GM21360 (cell line): ENCODE results near the gene TANK.

Experiments used
- ATAC-seq: cut with Tn5 transposase; IDR thresholded peaks from one replicate; pipeline ENCODE4 v1.9.1; 2021; ENCODE audit warnings: mild to moderate bottlenecking, moderate library complexity; ENCODE audit not compliant: unreplicated experiment

Gene TANK

DNA sequence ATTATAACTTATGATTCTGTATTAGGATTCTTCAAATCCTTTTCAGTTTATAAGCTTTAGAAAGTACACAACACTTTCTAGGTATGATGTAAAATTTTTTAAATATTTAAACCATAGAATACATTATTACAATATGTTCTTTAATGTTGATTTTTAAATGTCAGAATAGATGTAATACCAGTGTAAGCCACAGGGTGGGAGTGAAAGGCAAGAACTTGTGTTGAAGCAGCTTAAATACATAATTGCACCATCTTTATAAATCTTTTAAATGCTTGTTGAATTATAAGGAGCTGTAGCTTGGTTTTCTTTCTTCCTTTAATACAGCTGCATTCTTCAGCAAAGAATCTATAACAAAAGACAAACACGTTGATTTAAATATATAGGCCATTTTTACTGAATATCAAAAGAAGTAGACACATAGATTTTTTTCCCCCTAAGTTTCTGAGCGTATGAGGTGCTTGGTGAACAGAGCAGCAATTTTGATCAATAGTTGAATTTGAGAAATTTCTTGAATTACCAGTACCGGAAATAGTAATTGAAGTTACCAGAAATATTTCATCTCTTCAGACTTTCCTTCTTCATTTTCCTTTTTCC, 63.0 kb downstream of the TANK start:
- ATAC-seq: peak; percentile 59

DNA sequence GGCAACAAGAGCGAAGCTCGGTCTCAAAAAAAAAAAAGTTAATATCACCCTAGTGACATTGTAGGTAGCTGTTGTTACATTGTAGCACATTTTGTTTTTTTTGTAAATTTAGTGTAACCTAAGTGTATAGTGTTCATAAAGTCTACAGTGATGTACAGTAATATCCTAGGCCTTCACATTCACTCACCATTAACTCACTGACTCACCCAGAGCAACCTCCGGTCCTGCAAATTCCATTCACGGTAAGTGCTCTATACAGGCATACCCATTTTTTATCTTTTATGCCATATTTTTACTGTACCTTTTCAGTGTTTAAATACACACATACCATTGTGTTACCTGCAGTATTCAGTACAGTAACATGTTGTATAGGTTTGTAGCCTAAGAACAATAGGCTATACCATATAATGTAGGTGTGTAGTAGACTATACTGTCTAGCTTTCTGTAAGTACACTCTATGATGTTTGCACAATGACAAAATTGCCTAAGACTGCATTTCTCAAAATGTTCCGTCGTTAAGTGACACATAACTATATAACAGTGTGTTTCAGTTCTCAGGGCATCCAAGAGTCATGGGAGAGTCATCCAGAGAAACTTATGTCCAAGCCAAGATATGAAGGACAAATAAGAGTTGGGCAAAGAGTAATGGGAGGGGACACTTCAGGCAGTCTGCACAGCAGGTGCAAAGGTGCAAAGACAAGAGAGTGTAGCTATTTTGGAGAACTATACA, 68.4 kb downstream of the TANK start:
- ATAC-seq: no peak

- no peak for ATAC-seq
Observed at GRCh38 chr2:161230959-161231358, 70.7 kb downstream of the TANK start.

DNA sequence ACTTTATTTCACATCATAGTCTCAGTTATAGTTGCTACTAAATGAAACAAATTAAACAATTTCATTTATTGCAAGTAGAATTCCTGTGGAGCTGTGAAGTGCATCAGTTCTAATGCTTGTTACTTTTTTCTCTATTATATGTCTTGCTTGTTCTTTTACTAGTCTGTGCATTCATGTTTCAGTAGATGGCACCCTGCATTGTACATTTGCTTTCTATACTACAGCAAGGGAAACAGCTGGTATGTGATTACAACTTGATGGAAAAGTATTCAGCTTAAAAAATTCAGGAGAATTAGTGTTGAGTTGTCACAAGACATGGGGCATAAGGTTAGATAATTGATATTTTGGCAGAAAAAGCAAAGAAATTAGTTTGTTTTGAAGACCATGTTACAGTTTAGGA, 72.3 kb downstream of the TANK start:
- ATAC-seq: no peak

DNA sequence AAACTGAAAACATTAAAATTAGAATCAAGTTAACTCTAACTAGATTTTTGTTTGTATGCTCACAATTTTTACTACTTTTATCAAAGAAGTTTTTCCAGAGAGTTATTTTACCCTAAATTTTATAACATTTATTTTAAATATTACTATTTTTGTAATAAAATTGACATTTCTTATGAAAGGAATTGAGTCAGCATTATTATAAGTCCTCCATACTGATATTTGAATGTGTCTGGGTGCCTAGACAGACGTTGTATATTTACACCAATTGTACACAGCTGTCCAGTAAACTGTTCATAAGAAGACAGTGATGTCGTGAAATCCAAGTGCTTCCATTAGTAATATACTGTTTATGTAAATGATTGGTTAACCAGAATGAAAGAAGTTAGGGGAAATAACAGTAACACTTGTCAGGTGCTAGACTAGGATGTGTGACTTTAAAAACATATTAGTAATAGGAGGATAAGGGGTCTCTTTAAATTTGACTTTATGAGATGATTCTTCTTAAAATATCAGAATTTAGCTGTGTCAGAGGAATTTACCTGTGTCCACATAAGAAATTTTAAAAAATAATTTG, 73.7 kb downstream of the TANK start:
- ATAC-seq: no peak

DNA sequence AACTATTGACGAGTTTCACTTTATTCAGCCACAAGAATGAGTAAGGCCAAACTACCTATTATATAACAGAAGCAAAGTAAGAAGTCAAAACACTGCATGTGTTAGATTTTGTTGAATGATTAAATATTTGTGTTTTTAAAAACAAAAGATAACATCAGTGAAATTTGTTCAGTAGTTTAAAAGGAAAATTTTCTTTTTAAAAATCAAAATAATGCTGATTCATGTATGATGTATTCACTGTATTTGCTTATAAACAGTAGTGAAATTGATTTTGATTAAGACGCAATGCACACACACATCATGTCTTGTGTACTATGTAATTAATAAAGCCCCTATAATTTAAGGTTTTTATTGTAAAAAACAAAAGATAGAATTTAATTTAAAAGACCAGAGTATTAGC, 74.4 kb downstream of the TANK start:
- ATAC-seq: no peak

- peak; percentile 39 for ATAC-seq
Observed at GRCh38 chr2:161237392-161238264, 77.4 kb downstream of the TANK start.

GRCh38 chr2:161238265-161238559, 78.0 kb downstream of the TANK start:
- ATAC-seq: no peak

DNA sequence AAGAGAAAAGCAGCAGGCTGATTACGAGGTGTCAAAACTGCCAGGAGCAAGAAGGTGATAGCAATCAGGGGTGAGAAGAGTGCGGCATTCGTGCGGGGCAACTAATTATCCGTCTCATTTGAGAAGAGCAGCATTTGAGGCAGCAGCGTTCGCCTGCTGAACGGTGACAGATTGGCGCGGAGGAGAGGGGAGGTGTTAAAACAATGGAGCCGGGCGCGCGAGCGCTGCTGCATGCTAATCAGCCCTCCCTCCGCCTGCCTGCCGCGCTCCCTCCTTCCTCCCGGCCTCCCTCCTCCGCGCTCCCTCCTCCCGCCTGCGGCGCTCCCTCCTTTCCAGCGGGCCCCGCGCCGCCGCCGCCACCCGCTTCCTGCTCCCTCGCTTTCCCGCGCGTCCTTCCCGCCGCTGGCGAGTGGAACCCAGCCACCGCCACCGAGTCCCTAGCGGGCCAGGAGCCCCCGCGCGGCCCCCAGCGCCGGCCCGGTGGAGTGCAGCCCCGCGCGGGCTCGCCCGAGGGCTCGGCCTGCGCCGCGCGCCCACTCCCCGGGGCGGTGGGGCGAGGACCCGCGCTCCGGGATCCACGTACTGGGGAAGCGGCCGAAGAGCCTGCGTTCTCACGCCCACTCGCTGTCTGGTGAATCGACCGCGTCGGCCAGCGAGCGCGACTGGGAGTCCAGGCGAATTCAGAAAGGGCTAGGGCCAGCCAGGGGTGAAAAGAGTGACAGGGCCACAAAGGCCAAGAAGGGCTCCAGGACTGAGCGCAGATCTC, 78.5 kb downstream of the TANK start:
- peak; percentile 20 for ATAC-seq

- ATAC-seq: no peak
Observed at GRCh38 chr2:161239326-161240109, 79.3 kb downstream of the TANK start.

DNA sequence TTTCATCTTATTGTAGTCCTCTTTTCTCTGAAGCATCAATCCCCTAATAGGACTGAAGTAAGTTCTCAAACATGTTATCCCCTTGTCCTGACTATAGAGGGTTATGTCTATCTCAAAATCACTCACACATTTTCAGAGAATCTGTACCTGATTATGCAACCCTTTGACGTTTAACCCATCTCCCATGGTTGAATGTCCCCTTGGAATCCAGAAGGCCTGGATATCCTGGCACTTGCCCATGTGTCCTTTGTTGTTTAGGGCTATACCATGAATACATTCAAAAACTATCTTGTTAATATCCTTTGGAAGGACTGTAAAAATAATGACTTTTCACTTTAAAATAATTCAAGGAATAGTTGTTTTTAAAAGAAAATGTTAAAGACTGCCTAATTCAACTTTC, 81.7 kb downstream of the TANK start:
- ATAC-seq: no peak

DNA sequence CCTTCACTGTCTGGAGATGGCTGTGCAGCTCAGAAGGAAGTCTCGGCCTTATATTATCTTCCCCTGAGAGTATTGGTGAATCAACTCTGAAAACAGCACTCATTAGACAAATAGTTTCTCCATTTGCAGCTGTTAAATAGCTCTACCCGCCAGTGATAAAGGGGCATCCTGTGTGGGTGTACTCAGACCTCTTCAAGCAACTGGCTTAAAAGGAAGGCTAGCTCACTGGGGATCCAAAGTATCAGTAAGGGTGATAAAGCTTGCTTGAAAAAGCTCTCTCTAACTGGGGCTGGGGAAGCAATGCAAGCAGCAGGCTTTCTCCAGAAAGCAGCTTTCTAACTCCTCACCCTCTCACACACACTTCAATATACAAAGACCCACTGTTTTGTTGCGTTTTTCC, 83.1 kb downstream of the TANK start:
- peak; percentile 38 for ATAC-seq

DNA sequence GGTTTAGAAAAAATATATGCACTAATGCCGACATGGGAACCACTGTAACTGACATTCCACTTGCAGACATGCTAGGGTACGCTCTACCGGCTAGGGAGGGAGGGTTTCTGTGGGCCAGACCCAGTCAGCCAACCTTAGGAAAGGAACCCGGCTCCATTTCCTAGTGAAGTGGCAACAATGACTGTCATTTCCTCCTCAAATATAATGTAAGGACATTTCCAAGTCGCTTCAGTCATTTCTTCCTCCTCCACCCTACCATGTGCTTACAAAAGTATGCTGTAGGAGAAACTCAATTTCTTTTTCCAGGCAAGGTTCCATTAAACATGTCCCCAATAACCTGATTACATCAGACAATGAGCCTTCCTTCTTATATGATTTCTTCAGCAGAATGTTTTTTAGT, 83.7 kb downstream of the TANK start:
- no peak for ATAC-seq

GRCh38 chr2:161244387-161245260, 84.4 kb downstream of the TANK start:
- ATAC-seq: peak; percentile 80

GRCh38 chr2:161245261-161245553, 85.0 kb downstream of the TANK start:
- no peak for ATAC-seq

DNA sequence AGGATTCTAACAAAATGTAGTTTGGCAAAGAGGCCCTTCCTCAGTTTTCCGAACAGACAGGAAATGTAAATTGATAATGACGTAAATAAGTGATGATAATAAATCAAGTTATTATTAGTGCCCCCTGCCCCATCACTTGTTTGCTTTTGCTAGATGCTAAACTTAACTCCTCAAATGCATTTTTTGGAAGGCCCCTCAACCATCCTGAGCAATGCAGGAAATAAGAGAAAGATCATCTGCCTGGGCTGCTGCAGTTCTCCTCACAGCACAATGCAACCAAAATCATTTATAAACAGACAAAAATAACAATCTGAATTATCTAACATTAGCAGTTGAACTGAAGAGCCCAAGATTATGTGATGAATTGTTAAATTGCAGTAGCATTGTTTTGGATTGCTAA, 85.4 kb downstream of the TANK start:
- ATAC-seq: no peak

- no peak for ATAC-seq
Observed at GRCh38 chr2:161246281-161246680, 86.1 kb downstream of the TANK start.

DNA sequence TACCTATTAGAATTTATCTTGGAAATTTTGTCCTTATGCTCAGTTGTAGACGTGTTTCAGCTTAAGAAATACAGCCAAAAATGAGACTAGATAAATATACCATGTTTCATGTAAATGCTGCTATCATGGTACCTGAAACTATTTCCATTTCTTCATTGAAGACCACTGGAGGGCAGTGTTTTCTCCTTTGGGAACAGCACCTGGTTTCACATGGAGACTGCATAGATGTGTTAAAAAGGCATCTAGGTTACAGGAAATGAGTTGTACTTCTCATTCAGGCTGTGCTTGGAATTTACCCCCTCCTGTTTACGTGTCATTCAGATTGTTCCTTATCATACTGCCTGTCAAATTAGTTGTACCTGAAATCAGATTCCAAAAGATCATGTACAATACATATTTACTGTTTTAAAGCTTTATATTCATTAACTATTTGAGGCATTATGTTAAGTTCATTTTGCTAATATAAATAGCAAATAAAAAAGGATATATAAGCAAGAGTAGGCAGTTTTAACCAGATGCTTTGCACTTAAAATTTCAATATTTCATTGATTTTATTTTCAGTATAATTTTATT, 90.7 kb downstream of the TANK start:
- peak; percentile 60 for ATAC-seq
